Body of pancreas (tissue), 4 donors: ENCODE measurements around the gene C1QTNF4. TPM values are rescaled to one million over a fixed set of nuclear protein-coding genes. Genes with fewer than 3 reads are reported as not detected.
"Not testable (repeated sequence)": the region's sequence is repeated elsewhere in the genome, so short reads cannot be mapped to it uniquely, and the experiment has no call there.

Experiments
- ATAC-seq: fragments of 150-250 bp; one replicate; pipeline ENCODE4 v1.9.1; 2016
- DNase-seq, 4 donors: peaks; one replicate each; pipeline ENCODE4 v3.0.0-alpha.2; 2019
- H3K27ac ChIP-seq, 4 donors: fragments of 200-600 bp; sonication (generic); 1 replicate in 3 of 4; 2 replicates in 1 of 4; pipeline versions ENCODE4 v1.5.1 to v1.6.1; 2016 to 2019; ENCODE audit warnings: mild to moderate bottlenecking in 1 of 4, mixed read lengths in 1 of 4, moderate library complexity in 1 of 4
- H3K27me3 ChIP-seq, 2 donors: fragments of 200-600 bp; sonication (generic); one replicate each; pipeline ENCODE4 v1.6.0; 2016; ENCODE audit warnings: mild to moderate bottlenecking in 1 of 2
- H3K36me3 ChIP-seq, 2 donors: fragments of 200-600 bp; sonication (generic); replicated peaks in 1 of 2; 2 replicates each; pipeline ENCODE4 v1.5.1; 2016; ENCODE audit warnings: low read depth in 2 of 2; ENCODE audit not compliant: insufficient read depth in 1 of 2
- H3K4me1 ChIP-seq: fragments of 200-600 bp; sonication (generic); one replicate; pipeline ENCODE4 v1.6.0; 2016
- H3K4me3 ChIP-seq, 2 donors: fragments of 200-600 bp; sonication (generic); 1 replicate in 1 of 2; 2 replicates in 1 of 2; pipeline ENCODE4 v1.5.1; 2016 to 2019
- H3K9me3 ChIP-seq, 3 donors: fragments of 200-600 bp; sonication (generic); 1 replicate in 2 of 3; 2 replicates in 1 of 3; pipeline ENCODE4 v1.5.1; 2016
- CTCF ChIP-seq, 7 experiments: fragments of 450-650 bp in 4 of 7; fragments of 200-600 bp in 3 of 7; sonication (generic) in 3 of 7; IDR thresholded peaks; one replicate each; pipeline ENCODE4 v1.5.1; 2016 to 2019; ENCODE audit warnings: antibody characterized with exemption in 7 of 7
- POLR2A ChIP-seq, 3 donors: fragments of 450-650 bp; IDR thresholded peaks; one replicate each; pipeline ENCODE4 v1.6.1; 2016; ENCODE audit warnings: antibody characterized with exemption in 3 of 3, mild to moderate bottlenecking in 2 of 3
- WGBS, 2 donors: methylation state at CpG; one replicate each; pipeline ENCODE4 v1.1.5; 2017; 5-methylcytosine and 5-hydroxymethylcytosine counted together
- intact Hi-C: fragments of 100-400 bp; cut with DNase I; formaldehyde crosslinking; loops from one replicate; pipeline ENCODE4 v1.15.1; 2023
- total RNA-seq, 2 donors: library from RNA; depleted of rRNA; stranded (reverse); fragments of >200 nt; gene quantifications; one replicate each; pipeline ENCODE4 v1.1.0, GENCODE V29; 2016

The C1QTNF4 gene
- total RNA-seq, 2 donors from 2014 or later, result 0.33 to 1.8 TPM

GRCh38 chr11:47560426-47560825 lies 33.8 kb downstream of the C1QTNF4 start:
- H3K4me1 ChIP-seq, result peaks cover 12% of the 10 kb centered on the region
- TF ChIP-seq CTCF (IDR thresholded peaks at IDR 0.05), result no peak
- no peak for TF ChIP-seq POLR2A (IDR thresholded peaks at IDR 0.05)
- no peaks in the 10 kb centered on the region for H3K36me3 ChIP-seq
- ATAC-seq (no peak), DNase-seq (no peak)
- H3K4me3 ChIP-seq, result no peak overlapping the region
- H3K27me3 ChIP-seq, result no peaks in the 10 kb centered on the region
- no peak overlapping the region for H3K27ac ChIP-seq
- intact Hi-C loops, result no loop called here
- 79 to 87% methylated on average over 2 of the region's 2 CpGs for WGBS, 2 donors
- H3K9me3 ChIP-seq, result no peaks in the 10 kb centered on the region

- DNase-seq, result no peak
- no peak overlapping the region for H3K27ac ChIP-seq
- no peaks in the 10 kb centered on the region for H3K36me3 ChIP-seq
- no peaks in the 10 kb centered on the region for H3K4me1 ChIP-seq
- no peaks in the 10 kb centered on the region for H3K27me3 ChIP-seq
- no peak for ATAC-seq
- intact Hi-C loops, result no loop called here
- WGBS, 2 donors, result 98 to 100% methylated on average over 1 of the region's 1 CpG
- no peak overlapping the region for H3K4me3 ChIP-seq
- TF ChIP-seq POLR2A (IDR thresholded peaks at IDR 0.05) (no peak), CTCF (IDR thresholded peaks at IDR 0.05) (no peak)
- no peaks in the 10 kb centered on the region for H3K9me3 ChIP-seq
These were observed 35.5 kb downstream of the C1QTNF4 start for GRCh38 chr11:47558695-47559094.

GRCh38 chr11:47557004-47557403 lies 37.2 kb downstream of the C1QTNF4 start:
- H3K4me1 ChIP-seq, H3K27me3 ChIP-seq, H3K36me3 ChIP-seq, intact Hi-C loops, H3K4me3 ChIP-seq, H3K9me3 ChIP-seq, ATAC-seq, DNase-seq, H3K27ac ChIP-seq: not testable (repeated sequence)
- 84 to 85% methylated on average over 12 of the region's 12 CpGs for WGBS, 2 donors

- DNase-seq, result peak in 2 of 4 donors; percentile 42 to 49
- Histone ChIP-seq H3K4me3 (no peak overlapping the region), H3K36me3 (no peaks in the 10 kb centered on the region), H3K27me3 (no peaks in the 10 kb centered on the region), H3K27ac (peak overlapping the region; percentile 37 to 88 (median 64)), H3K9me3 (no peaks in the 10 kb centered on the region), H3K4me1 (peaks cover 27% of the 10 kb centered on the region)
- ATAC-seq, result peak; percentile 39
- intact Hi-C loops, result no loop called here
- TF ChIP-seq POLR2A (IDR thresholded peaks at IDR 0.05) (no peak), CTCF (IDR thresholded peaks at IDR 0.05) (peak in 2 of 7 experiments; percentile 14 to 31)
- 0 to 3% methylated on average over 7 to 9 of the region's 9 CpGs for WGBS, 2 donors
These were observed 40.8 kb downstream of the C1QTNF4 start for GRCh38 chr11:47553406-47553743.

- no peaks in the 10 kb centered on the region for H3K9me3 ChIP-seq
- 0% methylated on average over 2 to 71 of the region's 89 CpGs for WGBS, 2 donors
- H3K4me1 ChIP-seq, result peaks cover 29% of the 10 kb centered on the region
- H3K27ac ChIP-seq, result peak within 1 kb of the TSS; percentile 74 to 88 (median 84)
- TF ChIP-seq POLR2A (IDR thresholded peaks at IDR 0.05), result peak; percentile 32 to 66 (median 54)
- peak; percentile 66 to 98 (median 94) for TF ChIP-seq CTCF (IDR thresholded peaks at IDR 0.05)
- peak within 1 kb of the TSS; percentile 75 to 97 for H3K4me3 ChIP-seq
- H3K36me3 ChIP-seq, result no peaks in the 10 kb centered on the region
- H3K27me3 ChIP-seq, result no peaks in the 10 kb centered on the region
- ATAC-seq (peak; percentile 98), DNase-seq (peak; percentile 91 to 92 (median 92))
- intact Hi-C loops, result no loop called here
These were observed 41.4 kb downstream of the C1QTNF4 start, which contains the start of gene CELF1 for GRCh38 chr11:47552566-47553405. Gene CELF1 (minus strand): TSS chr11:47553132. CDS start chr11:47499523, 53,609 bp downstream.
